Measurements from ENCODE around the gene GNAI3.

Gene GNAI3

DNA sequence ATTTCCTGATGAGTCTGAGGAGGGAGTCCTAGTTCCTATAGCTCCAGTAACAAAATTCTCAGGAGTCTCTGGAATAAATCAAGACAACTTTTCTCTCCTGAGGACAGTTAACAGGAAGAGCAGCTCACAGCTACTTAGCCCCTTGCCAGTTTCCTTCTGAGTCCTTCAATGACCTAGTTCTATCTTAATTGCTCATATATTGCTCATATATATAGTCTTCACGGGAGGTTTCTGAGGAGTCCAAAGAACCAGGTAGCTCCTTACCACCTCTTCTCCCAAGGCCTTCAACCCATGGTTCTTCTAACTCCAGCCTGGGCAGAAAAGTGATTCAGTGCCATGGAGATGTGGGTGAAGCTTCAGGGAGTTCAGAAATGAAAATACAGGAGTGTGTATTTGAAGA lies 43.4 kb upstream of the GNAI3 start:
- Histone ChIP-seq H3K14ac (ENCODE audit: low read length in 2 of 2) (no peak overlapping the region), H2BK15ac (ENCODE audit: low read depth, poor library complexity, severe bottlenecking) (no peak overlapping the region), H3K23ac (ENCODE audit: low read length in 2 of 2) (no peak overlapping the region), H3K9me3 (ENCODE audit: control insufficient read depth, low read length) (no peaks in the 10 kb centered on the region), H3K4ac (ENCODE audit: low read depth in 1 of 2, low read length in 2 of 2) (no peak overlapping the region), H3K36me3 (ENCODE audit: control insufficient read depth in 1 of 2, insufficient read depth in 2 of 2, low read depth in 1 of 2, low read length in 2 of 2) (peaks cover 0 to 12% of the 10 kb centered on the region in 2 experiments), H3K27ac (ENCODE audit: low read length, poor library complexity, severe bottlenecking) (no peak overlapping the region), H3K4me3 (ENCODE audit: insufficient read depth in 1 of 2, low read depth in 1 of 2, low read length in 2 of 2) (no peak overlapping the region), H2BK120ac (ENCODE audit: low read depth, low read length) (no peak overlapping the region), H3K18ac (ENCODE audit: low read depth in 1 of 2, low read length in 2 of 2) (no peak overlapping the region), H3K4me1 (ENCODE audit: control insufficient read depth, insufficient read depth, low read depth, low read length) (peaks cover 23% of the 10 kb centered on the region), H2BK5ac (ENCODE audit: low read depth, low read length, poor library complexity, severe bottlenecking) (no peak overlapping the region), H3K79me1 (replicated peaks; ENCODE audit: low read length, poor library complexity, severe bottlenecking) (peaks cover 2% of the 10 kb centered on the region), H4K8ac (ENCODE audit: low read length) (no peak overlapping the region), H2AFZ (ENCODE audit: low read depth, low read length) (no peak overlapping the region), H4K91ac (ENCODE audit: low read length) (no peak overlapping the region), H2AK5ac (ENCODE audit: low read length, severe bottlenecking) (no peak overlapping the region), H3K9ac (ENCODE audit: low read length) (no peak overlapping the region), H2BK12ac (ENCODE audit: low read length in 2 of 2) (no peak overlapping the region), H3K27me3 (ENCODE audit: control insufficient read depth in 1 of 2, insufficient read depth in 1 of 2, low read length in 2 of 2) (peaks cover 0 to 24% of the 10 kb centered on the region in 2 experiments), H3K4me2 (ENCODE audit: low read length, poor library complexity, severe bottlenecking) (no peak overlapping the region)
- no CpG with 5 or more reads among the region's 1 CpG for WGBS
- DNase-seq, result no peak

GRCh38 chr1:109508001-109508872 lies 40.2 kb upstream of the GNAI3 start:
- Histone ChIP-seq H3K18ac (ENCODE audit: low read depth in 1 of 2, low read length in 2 of 2) (no peak overlapping the region), H3K27me3 (ENCODE audit: control insufficient read depth in 1 of 2, insufficient read depth in 1 of 2, low read length in 2 of 2) (peaks cover 16 to 45% of the 10 kb centered on the region in 2 experiments), H3K36me3 (ENCODE audit: control insufficient read depth in 1 of 2, insufficient read depth in 2 of 2, low read depth in 1 of 2, low read length in 2 of 2) (no peaks in the 10 kb centered on the region)

GRCh38 chr1:109508873-109509175 lies 39.6 kb upstream of the GNAI3 start:
- H3K18ac ChIP-seq (ENCODE audit: low read depth in 1 of 2, low read length in 2 of 2), result no peak overlapping the region
- peaks cover 10% of the 10 kb centered on the region for H3K4me1 ChIP-seq (ENCODE audit: control insufficient read depth, insufficient read depth, low read depth, low read length)
- H3K79me1 ChIP-seq (replicated peaks; ENCODE audit: low read length, poor library complexity, severe bottlenecking), result no peaks in the 10 kb centered on the region

More at GRCh38 chr1:109508001-109508872, 40.2 kb upstream of the GNAI3 start:
- no peaks in the 10 kb centered on the region for H3K79me1 ChIP-seq (replicated peaks; ENCODE audit: low read length, poor library complexity, severe bottlenecking)
- 92% methylated on average over 24 of the region's 25 CpGs for WGBS
- H4K8ac ChIP-seq (ENCODE audit: low read length), result no peak overlapping the region
- H2BK5ac ChIP-seq (ENCODE audit: low read depth, low read length, poor library complexity, severe bottlenecking), result no peak overlapping the region
- H3K4me2 ChIP-seq (ENCODE audit: low read length, poor library complexity, severe bottlenecking), result no peak overlapping the region
- no peak overlapping the region for H2AK5ac ChIP-seq (ENCODE audit: low read length, severe bottlenecking)
- no peak overlapping the region for H2BK12ac ChIP-seq (ENCODE audit: low read length in 2 of 2)
- no peak overlapping the region for H2AFZ ChIP-seq (ENCODE audit: low read depth, low read length)
- peak overlapping the region in 1 of 2 experiments; percentile 88 for H3K4me3 ChIP-seq (ENCODE audit: insufficient read depth in 1 of 2, low read depth in 1 of 2, low read length in 2 of 2)
- H2BK15ac ChIP-seq (ENCODE audit: low read depth, poor library complexity, severe bottlenecking), result no peak overlapping the region
- H3K14ac ChIP-seq (ENCODE audit: low read length in 2 of 2), result no peak overlapping the region
- H3K9ac ChIP-seq (ENCODE audit: low read length), result no peak overlapping the region
- H3K4ac ChIP-seq (ENCODE audit: low read depth in 1 of 2, low read length in 2 of 2), result no peak overlapping the region
- H3K27ac ChIP-seq (ENCODE audit: low read length, poor library complexity, severe bottlenecking), result no peak overlapping the region
- H2BK120ac ChIP-seq (ENCODE audit: low read depth, low read length), result no peak overlapping the region
- DNase-seq, result no peak
- peak overlapping the region; percentile 18 for H4K91ac ChIP-seq (ENCODE audit: low read length)
- H3K9me3 ChIP-seq (ENCODE audit: control insufficient read depth, low read length), result no peaks in the 10 kb centered on the region
- peaks cover 10% of the 10 kb centered on the region for H3K4me1 ChIP-seq (ENCODE audit: control insufficient read depth, insufficient read depth, low read depth, low read length)
- H3K23ac ChIP-seq (ENCODE audit: low read length in 2 of 2), result no peak overlapping the region

More at GRCh38 chr1:109508873-109509175, 39.6 kb upstream of the GNAI3 start:
- H4K91ac ChIP-seq (ENCODE audit: low read length), result peak overlapping the region; percentile 18
- H3K23ac ChIP-seq (ENCODE audit: low read length in 2 of 2), result no peak overlapping the region
- H3K4me3 ChIP-seq (ENCODE audit: insufficient read depth in 1 of 2, low read depth in 1 of 2, low read length in 2 of 2), result peak overlapping the region; percentile 75 to 88
- H2BK15ac ChIP-seq (ENCODE audit: low read depth, poor library complexity, severe bottlenecking), result no peak overlapping the region
- H3K9ac ChIP-seq (ENCODE audit: low read length), result peak overlapping the region; percentile 67
- H2AFZ ChIP-seq (ENCODE audit: low read depth, low read length), result peak overlapping the region; percentile 86
- H3K14ac ChIP-seq (ENCODE audit: low read length in 2 of 2), result no peak overlapping the region
- no peak overlapping the region for H2BK12ac ChIP-seq (ENCODE audit: low read length in 2 of 2)
- H3K27me3 ChIP-seq (ENCODE audit: control insufficient read depth in 1 of 2, insufficient read depth in 1 of 2, low read length in 2 of 2), result peaks cover 18 to 45% of the 10 kb centered on the region in 2 experiments
- H3K4me2 ChIP-seq (ENCODE audit: low read length, poor library complexity, severe bottlenecking), result peak overlapping the region; percentile 93
- H3K4ac ChIP-seq (ENCODE audit: low read depth in 1 of 2, low read length in 2 of 2), result no peak overlapping the region
- H4K8ac ChIP-seq (ENCODE audit: low read length), result no peak overlapping the region
- no peak overlapping the region for H2BK5ac ChIP-seq (ENCODE audit: low read depth, low read length, poor library complexity, severe bottlenecking)
- no peak overlapping the region for H3K27ac ChIP-seq (ENCODE audit: low read length, poor library complexity, severe bottlenecking)
- no peak overlapping the region for H2AK5ac ChIP-seq (ENCODE audit: low read length, severe bottlenecking)
- H3K36me3 ChIP-seq (ENCODE audit: control insufficient read depth in 1 of 2, insufficient read depth in 2 of 2, low read depth in 1 of 2, low read length in 2 of 2), result no peaks in the 10 kb centered on the region
- H2BK120ac ChIP-seq (ENCODE audit: low read depth, low read length), result no peak overlapping the region
- no peak for DNase-seq
- 71% methylated on average over 2 of the region's 7 CpGs for WGBS
- H3K9me3 ChIP-seq (ENCODE audit: control insufficient read depth, low read length), result no peaks in the 10 kb centered on the region
